Stimulated activated CD4-positive, alpha-beta T cell treated with anti-CD3 and anti-CD28 coated beads, Interleukin-12 subunit alpha, Interleukin-12 subunit beta, amount 100 ng/mL, for 24 hours (primary cell): ENCODE results near the gene ATG16L1.

Experiments
- DNase-seq, 2 experiments: peaks; one replicate each; pipeline ENCODE4 v3.0.0-alpha.2; 2020; ENCODE audit warnings: low read depth in 2 of 2

Gene ATG16L1

DNA sequence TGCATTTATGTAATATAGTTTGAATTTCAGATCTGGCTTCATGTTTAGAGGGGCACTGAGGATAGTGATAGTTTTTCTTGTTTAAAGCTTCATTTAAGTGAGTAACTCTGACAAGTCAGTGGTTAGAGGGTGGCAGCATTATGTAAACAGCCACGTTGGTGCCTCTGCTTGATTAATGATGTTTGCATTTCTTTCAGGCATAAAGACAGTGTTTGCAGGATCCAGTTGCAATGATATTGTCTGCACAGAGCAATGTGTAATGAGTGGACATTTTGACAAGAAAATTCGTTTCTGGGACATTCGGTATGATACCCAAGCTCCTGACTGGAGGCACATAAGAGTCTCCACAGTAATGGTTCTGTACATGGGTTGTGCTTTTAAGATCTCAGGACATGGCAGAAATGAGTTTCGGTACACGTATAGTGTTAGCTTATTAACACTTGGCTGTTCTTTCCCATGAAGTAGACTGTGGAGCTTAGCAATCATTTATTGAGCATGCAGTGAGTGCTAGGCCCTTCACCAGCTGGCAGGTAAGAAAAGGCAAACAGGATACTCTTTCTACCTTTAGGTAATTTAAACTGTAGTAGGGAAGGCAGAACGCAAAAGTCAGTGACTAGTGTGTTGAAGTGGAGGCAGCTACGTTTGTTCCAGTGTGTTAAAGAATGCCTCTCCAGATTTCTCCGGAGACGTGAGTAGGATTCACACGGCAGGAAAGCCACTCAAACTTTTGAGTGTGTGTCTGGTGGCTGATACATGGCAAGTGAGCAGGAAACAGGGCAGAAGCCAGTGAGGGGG lies 38.8 kb downstream of the ATG16L1 start:
- no peak for DNase-seq

DNA sequence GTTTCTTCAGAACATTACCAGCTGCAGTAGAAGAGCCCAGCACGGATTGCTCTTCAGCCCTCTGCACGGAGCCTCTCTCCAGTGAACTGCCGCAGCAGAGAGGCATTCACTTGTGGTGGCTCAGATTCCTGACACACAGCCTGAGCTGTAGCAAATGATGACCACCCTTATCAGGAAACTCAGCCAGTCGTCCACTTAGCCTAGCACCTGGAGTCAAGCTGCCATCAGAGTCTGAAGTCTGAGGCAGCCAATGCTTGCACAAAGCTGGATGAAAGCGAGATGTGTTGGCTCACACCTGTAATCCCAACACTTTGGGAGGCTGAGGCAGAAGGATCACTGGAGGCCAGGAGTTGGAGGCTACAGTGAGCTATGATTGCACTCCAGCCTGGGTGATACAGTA lies 44.4 kb downstream of the ATG16L1 start:
- no peak for DNase-seq

GRCh38 chr2:233297076-233297475 lies 45.6 kb downstream of the ATG16L1 start:
- DNase-seq, result no peak

- DNase-seq, result no peak
Measured at GRCh38 chr2:233300401-233300800, 48.9 kb downstream of the ATG16L1 start.

- no peak for DNase-seq
Measured at GRCh38 chr2:233301248-233301647, 49.8 kb downstream of the ATG16L1 start.

DNA sequence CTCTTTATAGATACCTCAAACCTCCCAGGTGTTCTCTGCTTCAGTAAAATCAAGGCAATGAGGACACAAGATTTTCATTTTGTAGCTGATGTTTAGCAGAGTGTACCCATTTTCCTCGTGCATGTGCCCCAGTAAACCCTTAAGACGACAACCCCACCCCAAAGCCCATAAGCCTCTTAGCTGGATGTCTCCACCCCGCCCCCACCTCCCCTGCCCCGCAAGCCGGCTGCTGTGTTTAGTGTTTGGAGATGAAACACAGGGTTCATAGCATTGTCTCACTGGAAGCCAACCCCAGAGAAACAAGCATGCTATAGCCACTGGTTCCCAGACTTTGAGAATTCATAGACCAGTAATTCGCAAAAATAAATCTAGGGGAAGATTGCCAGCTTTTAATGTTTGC lies 50.3 kb downstream of the ATG16L1 start:
- DNase-seq, result no peak

DNA sequence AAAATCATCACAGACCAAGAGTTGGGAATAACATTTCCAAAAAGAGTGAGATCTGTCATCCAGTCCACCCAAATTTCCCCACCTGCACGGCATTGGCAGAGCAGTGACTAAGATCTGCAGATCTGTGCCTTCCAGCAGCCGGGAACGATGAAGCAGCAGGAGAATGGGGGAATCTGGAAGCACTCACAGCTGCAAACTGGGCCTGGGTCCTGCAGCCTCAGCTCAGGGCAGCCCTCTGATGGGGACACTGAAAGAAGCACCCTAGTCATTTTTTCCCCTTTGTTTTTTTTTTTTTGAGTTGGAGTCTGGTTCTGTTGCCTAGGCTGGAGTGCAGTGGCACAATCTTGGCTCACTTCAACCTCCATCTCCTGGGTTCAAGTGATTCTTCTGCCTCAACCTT lies 51.8 kb downstream of the ATG16L1 start:
- DNase-seq, result no peak

DNA sequence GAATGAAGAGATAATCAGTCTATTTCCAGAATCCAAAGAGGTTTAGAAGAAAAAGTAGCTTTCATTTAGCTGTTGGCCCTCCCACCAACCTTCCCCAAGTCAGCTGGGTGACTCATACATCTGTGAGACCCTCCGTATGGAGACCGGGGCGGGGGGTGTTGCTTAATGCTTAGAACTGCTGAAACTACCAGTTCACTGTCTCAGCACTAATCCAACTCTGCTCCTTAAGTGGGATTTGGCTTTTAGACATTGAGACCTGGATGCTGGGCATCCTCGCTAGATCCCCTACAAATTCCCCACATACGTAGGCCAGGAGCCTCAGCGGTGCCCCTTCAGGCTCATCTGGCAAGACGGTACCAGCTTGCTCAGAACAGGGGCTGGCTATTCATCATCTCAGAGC lies 56.1 kb downstream of the ATG16L1 start, which contains the start of gene SAG:
Gene SAG (plus strand): TSS at position 252 of the 400 bp plus-strand sequence. CDS start 1,374 bp downstream, outside the sequence.
- no peak for DNase-seq

GRCh38 chr2:233311241-233311926 lies 59.9 kb downstream of the ATG16L1 start:
- no peak for DNase-seq

- no peak for DNase-seq
Measured at GRCh38 chr2:233312874-233313273, 61.4 kb downstream of the ATG16L1 start.

GRCh38 chr2:233314180-233314925 lies 62.9 kb downstream of the ATG16L1 start:
- no peak for DNase-seq

DNA sequence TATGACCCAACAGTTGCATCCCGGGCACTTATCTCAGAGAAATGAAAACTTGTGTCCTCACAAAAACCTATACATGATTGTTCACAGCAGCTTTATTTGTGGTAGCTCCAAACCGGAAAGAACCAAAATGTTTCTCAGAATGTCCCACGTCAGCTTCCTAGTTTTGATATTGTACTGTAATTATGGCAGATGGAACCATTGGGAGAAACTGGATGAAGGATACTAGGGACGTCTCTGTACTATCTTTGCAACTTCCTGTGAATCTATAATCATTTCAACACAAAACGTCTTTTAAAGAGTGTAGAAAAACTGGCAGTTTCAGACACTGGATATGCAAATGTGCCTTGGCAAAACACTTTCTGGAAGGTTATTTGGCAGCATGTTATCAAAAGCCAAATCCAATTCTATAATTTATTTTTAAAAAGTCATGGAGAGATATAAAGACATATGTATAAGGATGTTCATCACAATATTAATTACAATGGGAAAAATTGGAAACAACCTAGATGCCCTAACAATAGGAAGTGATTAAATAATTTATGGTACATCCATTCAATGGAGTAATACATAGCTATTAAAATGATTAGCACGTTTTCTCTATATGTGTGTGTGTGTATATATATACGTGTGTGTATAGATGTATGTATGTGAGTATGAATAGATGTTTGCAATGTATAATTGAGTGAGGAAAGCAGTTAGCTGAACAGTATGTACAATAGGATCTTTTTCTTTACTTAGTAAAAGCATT lies 65.9 kb downstream of the ATG16L1 start:
- DNase-seq, result no peak

DNA sequence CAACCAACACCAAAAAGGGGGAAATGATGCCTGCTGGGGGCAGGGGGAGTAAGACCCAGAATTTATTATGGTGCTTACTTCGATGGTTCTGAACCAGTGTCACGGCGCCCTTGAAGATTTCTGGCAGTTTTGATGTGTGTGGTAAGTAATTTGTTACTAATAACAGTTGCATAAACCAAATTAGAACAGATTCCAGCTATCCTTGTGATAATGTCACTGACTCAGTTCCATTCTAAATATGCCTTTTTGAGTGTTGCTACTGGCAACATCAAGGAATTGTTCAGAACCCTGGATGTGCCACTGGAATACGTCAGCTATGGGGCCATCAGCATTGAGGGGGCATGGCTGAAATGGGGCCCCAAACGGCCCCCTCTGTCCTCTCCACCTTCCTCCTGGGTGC lies 67.8 kb downstream of the ATG16L1 start:
- no peak for DNase-seq

DNA sequence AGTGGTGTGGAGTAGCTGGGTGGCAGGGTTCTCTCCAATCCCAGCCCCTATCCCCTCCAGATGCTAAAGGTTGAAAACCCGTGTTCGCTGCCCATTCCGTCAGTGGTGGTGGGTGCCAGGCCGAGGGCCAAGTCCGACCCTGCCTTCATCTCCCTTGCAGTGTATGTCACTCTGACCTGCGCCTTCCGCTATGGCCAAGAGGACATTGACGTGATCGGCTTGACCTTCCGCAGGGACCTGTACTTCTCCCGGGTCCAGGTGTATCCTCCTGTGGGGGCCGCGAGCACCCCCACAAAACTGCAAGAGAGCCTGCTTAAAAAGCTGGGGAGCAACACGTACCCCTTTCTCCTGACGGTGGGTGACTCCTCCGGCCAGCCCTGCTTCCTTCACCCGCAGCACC lies 69.0 kb downstream of the ATG16L1 start:
- no peak for DNase-seq

- no peak for DNase-seq
Measured at GRCh38 chr2:233321166-233321565, 69.7 kb downstream of the ATG16L1 start.

DNA sequence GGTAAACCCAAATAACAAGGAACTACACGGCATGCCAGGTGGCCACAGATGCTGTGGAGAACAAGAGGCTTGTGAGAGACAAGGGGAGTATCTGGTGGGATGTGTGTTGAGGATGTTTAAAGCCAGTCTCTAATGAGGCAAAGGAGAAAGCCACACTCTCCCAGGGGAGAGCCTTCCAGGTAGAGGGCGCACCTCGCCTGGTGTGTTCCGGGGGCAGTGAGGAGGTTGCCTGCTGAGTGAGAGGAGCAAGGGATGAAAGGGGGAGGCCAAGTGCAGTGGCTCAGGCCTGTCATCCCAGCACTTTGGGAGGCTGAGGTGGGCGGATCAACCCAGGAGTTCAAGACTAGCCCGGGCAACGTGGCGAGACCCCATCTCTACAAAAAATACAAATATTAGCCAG lies 72.4 kb downstream of the ATG16L1 start:
- no peak for DNase-seq

- DNase-seq, result no peak
Measured at GRCh38 chr2:233325256-233325655, 73.8 kb downstream of the ATG16L1 start.

DNA sequence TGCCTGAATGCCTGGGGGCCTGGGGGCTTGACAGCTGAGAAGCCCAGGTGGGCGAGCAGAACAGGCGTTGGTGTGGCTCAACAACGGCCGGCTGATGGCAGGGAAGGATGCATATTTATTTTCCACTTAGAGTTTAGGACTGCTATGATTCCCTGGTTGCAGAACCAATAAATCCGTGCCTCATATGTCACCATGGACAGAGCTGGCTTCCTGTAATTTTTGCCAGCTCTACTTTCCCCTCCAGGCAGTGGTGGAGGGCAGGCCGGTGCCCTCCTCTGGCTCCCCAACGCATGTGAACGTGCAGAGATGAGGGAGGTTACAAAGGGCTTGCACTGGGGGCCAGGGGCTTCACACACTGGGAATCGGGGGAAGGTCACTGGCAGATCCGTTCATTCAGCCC lies 74.3 kb downstream of the ATG16L1 start:
- no peak for DNase-seq

GRCh38 chr2:233326500-233326899 lies 75.0 kb downstream of the ATG16L1 start:
- no peak for DNase-seq

GRCh38 chr2:233328922-233329321 lies 77.4 kb downstream of the ATG16L1 start:
- no peak for DNase-seq

GRCh38 chr2:233329489-233330135 lies 78.1 kb downstream of the ATG16L1 start:
- DNase-seq, result no peak
